ENCODE results near the gene GPX1.
"Not testable (repeated sequence)": the region's sequence is repeated elsewhere in the genome, so short reads cannot be mapped to it uniquely, and the experiment has no call there.

GPX1 gene

GRCh38 chr3:49357443-49358216 is 523 bp downstream of the GPX1 start:
- DNase-seq = peak; percentile 2

GRCh38 chr3:49357095-49357442 is 1.1 kb downstream of the GPX1 start:
- not testable (repeated sequence) for DNase-seq

DNA sequence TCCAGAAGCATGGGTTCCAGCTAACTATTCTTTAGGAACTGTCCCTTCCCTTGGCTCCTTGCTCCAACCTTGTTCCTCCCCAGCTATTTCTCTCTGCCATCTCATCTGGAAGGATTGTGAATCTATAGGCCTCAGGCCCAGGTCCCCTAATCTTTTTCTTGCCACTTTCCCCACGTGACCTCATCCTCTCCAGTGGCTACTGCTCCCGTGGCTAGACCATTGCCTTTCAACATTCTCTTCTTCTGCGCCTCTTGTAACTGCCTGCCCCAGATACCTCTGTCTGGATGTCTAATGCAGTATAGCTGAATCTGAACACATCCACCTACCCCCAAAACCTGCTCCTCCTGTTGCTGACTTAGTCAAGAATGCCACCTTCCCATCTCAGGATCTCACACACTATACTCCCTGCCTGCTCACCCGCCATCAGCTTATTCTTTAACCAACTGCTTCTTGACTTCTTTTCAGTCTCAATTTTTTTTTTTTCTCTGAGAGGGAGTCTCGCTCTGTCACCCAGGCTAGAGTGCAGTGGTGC is 5.2 kb downstream of the GPX1 start:
- DNase-seq = no peak

- no peak for DNase-seq
These were observed 5.9 kb downstream of the GPX1 start for GRCh38 chr3:49352281-49352680.

DNA sequence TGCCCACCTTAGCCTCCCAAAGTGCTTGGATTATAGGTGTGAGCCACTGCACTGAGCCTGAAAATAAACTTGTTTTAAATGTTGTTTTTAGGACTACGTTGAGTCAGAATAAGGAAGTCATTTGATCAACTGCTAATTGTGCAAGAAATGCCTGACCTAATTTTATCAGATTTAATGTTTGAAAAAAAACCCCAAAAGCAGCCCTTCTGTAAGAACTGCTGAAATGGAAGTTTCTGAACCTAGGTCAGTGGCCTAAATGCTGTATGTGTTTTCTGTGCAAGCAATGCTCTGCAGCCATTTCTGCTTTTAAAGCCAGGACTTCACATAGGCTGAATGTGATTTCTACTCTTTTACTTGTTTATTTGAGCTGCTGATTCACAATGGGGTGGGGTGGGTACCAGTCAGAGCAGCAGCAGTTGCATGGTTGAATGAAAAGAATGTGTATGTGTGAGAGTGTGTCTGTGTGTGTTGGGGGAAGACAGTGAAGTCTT is 6.6 kb downstream of the GPX1 start:
- no peak for DNase-seq

- no peak for DNase-seq
These were observed 8.6 kb downstream of the GPX1 start for GRCh38 chr3:49349348-49350114.

DNA sequence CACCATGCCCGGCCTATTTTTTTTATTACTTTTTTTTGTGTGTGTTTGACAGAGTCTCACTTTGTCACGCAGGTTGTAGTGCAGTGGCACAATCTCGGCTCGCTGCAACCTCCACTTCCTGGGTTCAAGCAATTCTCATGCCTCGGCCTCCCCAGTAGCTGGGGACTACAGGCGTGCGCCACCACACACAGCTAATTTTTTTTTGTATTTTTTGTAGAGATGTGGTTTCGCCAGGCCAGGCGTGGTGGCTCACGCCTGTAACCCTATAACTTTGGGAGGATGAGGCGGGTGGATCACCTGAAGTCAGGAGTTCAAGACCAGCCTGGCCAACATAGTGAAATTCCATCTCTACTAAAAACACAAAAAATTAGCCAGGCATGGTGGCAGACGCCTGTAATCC is 9.8 kb downstream of the GPX1 start:
- DNase-seq = not testable (repeated sequence)

DNA sequence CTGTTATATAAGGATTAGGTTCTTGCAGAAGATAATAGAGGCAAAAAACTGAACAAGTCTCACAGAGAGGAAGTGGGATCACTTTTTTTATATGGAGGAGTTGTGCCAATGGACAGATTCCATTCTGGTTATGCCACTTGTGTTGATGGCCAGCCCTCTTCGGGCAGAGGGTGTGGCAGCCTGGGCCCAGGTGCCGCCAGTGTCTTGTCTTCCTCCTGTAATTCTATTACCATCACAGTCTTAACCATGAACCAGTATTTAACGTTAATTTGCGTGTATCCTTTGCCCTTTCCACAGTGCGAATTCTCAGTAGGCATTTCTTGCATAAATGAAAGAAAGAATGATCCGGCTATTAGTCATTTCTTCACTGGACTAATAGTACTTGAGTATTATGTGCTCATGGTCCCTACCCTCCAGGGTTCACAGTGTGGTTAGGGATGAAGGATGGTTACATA is 11.3 kb downstream of the GPX1 start:
- no peak for DNase-seq

GRCh38 chr3:49343163-49343562 is 15.0 kb downstream of the GPX1 start:
- DNase-seq = no peak

- no peak for DNase-seq
These were observed 16.2 kb downstream of the GPX1 start for GRCh38 chr3:49341996-49342395.

- peak; percentile 68 for DNase-seq
These were observed 18.0 kb downstream of the GPX1 start, which contains the start of gene USP4 for GRCh38 chr3:49339941-49340800. Gene USP4, minus strand, starts transcription at chr3:49340053. Its CDS starts 29 bp downstream, at chr3:49340024.

- no peak for DNase-seq
These were observed 18.6 kb downstream of the GPX1 start for GRCh38 chr3:49339581-49339940.

GRCh38 chr3:49333916-49334633 is 24.1 kb downstream of the GPX1 start:
- DNase-seq = no peak

DNA sequence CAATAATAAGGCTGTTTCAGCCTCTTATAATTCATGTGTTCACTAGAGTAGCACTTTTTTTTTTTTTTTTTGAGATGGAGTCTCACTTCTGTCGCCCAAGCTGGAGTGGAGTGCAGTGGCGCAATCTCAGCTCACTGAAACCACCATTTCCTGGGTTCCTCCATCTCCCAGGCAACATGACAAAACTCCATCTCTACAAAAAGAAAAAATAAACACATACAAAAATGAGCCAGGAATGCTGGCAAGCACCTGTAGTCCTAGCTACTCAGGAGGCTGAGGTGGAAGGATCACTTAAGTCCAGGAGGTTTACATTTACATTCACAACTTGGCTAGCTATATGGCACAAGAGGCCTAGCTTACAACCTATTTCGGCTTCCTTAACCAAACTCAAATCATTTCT is 25.1 kb downstream of the GPX1 start:
- DNase-seq = no peak

GRCh38 chr3:49329186-49329585 is 29.0 kb downstream of the GPX1 start:
- DNase-seq = no peak

DNA sequence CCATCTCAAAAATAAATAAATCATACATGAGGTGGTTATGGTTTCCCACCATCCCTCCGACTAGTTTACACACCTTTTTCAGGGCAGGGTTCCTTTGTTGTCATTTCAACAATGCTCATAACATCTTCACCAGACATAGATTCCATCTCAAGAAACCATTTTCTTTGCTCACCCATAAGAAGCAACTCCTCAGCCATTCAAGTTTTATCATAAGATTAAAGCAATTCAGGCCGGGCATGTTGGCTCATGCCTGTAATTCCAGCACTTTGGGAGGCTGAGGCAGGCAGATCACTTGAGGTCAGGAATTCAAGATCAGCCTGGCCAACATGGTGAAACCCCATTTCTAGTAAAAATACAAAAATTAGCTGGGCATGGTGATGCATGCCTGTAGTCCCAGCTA is 29.8 kb downstream of the GPX1 start:
- not testable (repeated sequence) for DNase-seq

DNA sequence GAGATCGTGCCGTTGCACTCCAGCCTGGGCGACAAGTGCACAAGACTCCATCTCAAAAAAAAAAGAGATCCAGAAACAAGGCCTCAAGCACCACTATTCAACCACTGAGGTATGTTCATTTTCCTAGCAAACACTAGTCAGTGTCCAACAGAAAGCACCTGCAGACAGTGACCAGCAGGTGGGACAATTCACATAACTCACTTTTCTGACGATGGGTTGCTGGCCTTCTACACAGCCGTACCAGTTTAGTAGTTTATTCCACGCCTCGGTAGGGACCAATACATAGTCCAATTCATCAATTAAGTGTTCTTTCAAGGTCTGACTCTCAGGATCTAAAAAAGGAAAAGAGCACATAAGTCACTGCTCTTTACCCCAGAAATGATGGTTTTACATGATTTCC is 30.7 kb downstream of the GPX1 start:
- no peak for DNase-seq

DNA sequence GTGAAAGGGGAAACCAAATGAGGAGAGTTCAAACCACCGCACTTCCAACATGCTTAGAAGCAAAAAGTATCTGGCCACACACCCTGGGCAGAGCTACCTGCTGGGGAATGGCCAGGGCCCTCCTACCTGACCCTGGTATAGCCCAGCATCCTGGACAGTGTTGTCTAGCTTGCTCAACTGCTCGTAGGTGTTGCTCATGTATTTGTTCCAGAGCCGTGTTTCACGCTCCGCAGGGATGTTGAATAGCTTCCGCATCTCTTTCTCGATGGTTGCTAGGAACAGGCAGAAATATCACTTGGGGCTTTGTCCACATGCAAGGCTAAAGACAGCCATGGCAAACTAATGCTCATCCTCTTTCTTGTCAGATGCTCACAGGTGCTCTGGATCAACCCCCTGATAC is 33.4 kb downstream of the GPX1 start:
- no peak for DNase-seq

- no peak for DNase-seq
These were observed 41.3 kb downstream of the GPX1 start for GRCh38 chr3:49316696-49317457.

DNA sequence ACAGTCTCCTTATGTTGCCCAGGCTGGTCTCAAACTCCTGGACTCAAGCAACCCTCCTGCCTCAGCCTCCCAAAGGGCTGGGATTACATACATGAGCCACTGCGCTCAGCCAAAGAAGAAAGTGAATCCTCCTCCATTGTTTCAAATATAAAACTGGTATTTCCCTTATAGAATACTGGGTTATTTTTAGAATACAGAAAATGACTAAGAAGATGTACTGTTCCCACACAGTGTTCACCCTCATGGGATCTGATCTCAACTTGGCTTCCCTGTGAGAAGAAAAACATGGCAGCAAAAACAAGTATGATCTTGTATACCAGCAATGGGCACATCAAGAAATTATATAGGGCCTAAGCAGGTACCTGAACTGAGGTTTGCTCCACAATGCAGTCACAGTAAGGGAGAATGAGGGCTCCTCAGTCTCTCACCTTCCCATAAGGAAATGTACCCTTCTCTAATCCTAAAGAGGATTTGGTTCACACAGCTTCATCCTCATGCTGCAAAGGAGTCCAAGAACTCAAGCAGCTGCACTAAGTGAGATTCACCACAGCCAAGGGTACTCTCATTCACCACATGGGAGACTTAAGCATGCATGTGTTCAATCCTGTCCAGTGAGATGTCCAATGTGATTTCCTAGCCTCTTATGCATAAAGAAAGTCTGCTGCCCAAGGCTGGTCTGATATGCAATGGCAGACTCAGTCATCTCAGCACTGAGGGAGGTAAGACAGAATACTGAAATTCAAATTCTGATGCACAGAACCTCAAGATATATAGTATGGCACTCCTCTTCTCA is 44.1 kb downstream of the GPX1 start:
- DNase-seq = no peak

GRCh38 chr3:49311283-49311682 is 46.9 kb downstream of the GPX1 start:
- DNase-seq = no peak

Data from DMS79 treated with DMSO at 0.1 percent for 48 hours (cell line).